ENCODE data around the gene KCNMB1. TPM values are rescaled to one million over a fixed set of nuclear protein-coding genes. Genes with fewer than 3 reads are reported as not detected.

The KCNMB1 gene
- total RNA-seq, 6 experiments from 2014 or later: not detected

- Mint-ChIP-seq H3K36me3 (ENCODE audit: low read depth) (no peaks in the 10 kb centered on the region), H3K4me1 (ENCODE audit: low read depth) (peaks cover 6% of the 10 kb centered on the region; the same call in 1 of the 2 replicates), H3K27me3 (ENCODE audit: insufficient read depth) (peaks cover 13% of the 10 kb centered on the region), H3K9me3 (no peaks in the 10 kb centered on the region), H3K4me3 (no peak overlapping the region), H3K27ac (no peak overlapping the region)
- no peak for DNase-seq
- TF ChIP-seq CTCF (IDR thresholded peaks at IDR 0.05): no peak
These were observed 27.4 kb upstream of the KCNMB1 start for GRCh38 chr5:170416526-170416925.

GRCh38 chr5:170414786-170415185 is 25.6 kb upstream of the KCNMB1 start:
- Mint-ChIP-seq H3K27me3 (ENCODE audit: insufficient read depth) (peaks cover 12% of the 10 kb centered on the region), H3K9me3 (no peaks in the 10 kb centered on the region), H3K4me1 (ENCODE audit: low read depth) (peaks cover 6% of the 10 kb centered on the region; the same call in 1 of the 2 replicates), H3K4me3 (no peak overlapping the region), H3K36me3 (ENCODE audit: low read depth) (no peaks in the 10 kb centered on the region), H3K27ac (no peak overlapping the region)
- DNase-seq: no peak
- no peak for TF ChIP-seq CTCF (IDR thresholded peaks at IDR 0.05)

GRCh38 chr5:170413897-170414296 is 24.7 kb upstream of the KCNMB1 start:
- H3K4me3 Mint-ChIP-seq: no peak overlapping the region
- peaks cover 5% of the 10 kb centered on the region; the same call in 1 of the 2 replicates for H3K4me1 Mint-ChIP-seq (ENCODE audit: low read depth)
- DNase-seq: no peak
- peaks cover 12% of the 10 kb centered on the region; the same call in 1 of the 2 replicates for H3K27me3 Mint-ChIP-seq (ENCODE audit: insufficient read depth)
- H3K9me3 Mint-ChIP-seq: no peaks in the 10 kb centered on the region
- no peak overlapping the region for H3K27ac Mint-ChIP-seq
- no peaks in the 10 kb centered on the region for H3K36me3 Mint-ChIP-seq (ENCODE audit: low read depth)
- no peak for TF ChIP-seq CTCF (IDR thresholded peaks at IDR 0.05)

- H3K9me3 Mint-ChIP-seq: no peaks in the 10 kb centered on the region
- DNase-seq: no peak
- H3K36me3 Mint-ChIP-seq (ENCODE audit: low read depth): no peaks in the 10 kb centered on the region
- H3K4me1 Mint-ChIP-seq (ENCODE audit: low read depth): no peaks in the 10 kb centered on the region
- H3K27me3 Mint-ChIP-seq (ENCODE audit: insufficient read depth): peaks cover 14% of the 10 kb centered on the region
- TF ChIP-seq CTCF (IDR thresholded peaks at IDR 0.05): peak; percentile 54
- H3K27ac Mint-ChIP-seq: no peak overlapping the region
- H3K4me3 Mint-ChIP-seq: no peak overlapping the region
These were observed 21.9 kb upstream of the KCNMB1 start for GRCh38 chr5:170411100-170411499.

GRCh38 chr5:170410401-170410800 is 21.2 kb upstream of the KCNMB1 start:
- no peaks in the 10 kb centered on the region for H3K9me3 Mint-ChIP-seq
- H3K36me3 Mint-ChIP-seq (ENCODE audit: low read depth): no peaks in the 10 kb centered on the region
- H3K4me3 Mint-ChIP-seq: no peak overlapping the region
- DNase-seq: no peak
- TF ChIP-seq CTCF (IDR thresholded peaks at IDR 0.05): no peak
- H3K27ac Mint-ChIP-seq: no peak overlapping the region
- peaks cover 9% of the 10 kb centered on the region for H3K27me3 Mint-ChIP-seq (ENCODE audit: insufficient read depth)
- H3K4me1 Mint-ChIP-seq (ENCODE audit: low read depth): no peaks in the 10 kb centered on the region
